ENCODE results near the gene YBX2.

YBX2 gene

DNA sequence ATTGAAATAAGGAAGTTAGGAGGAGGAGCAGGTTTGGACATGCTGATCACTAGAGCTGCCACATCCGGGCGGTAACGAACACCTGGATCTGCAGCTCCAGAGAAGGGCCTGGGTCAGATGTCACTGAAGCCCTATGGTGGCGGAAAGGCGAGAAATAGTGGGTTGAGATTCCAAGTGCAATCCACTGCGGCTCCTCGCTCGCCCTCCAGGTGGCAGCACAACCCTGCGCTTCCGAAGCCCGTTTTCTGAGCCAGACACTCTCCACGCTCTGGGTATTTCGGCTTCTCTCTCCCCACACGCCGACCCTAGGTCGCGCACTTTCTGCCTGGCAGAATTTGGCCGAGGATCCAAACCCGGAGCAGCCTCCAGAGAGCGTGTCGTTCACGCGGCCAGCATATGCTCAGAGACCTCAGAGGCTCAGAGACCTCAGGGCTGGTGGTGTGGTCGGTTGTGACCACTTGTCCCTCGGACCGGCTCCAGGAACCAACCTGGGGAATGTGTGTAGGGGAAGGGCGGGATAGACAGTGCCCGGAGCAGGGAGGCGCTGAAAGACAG is 13.8 kb downstream of the YBX2 start (continued):
- no peak for TF ChIP-seq ZNF280C (tag by site-specific recombination; IDR thresholded peaks at IDR 0.05)
- TF ChIP-seq, protein P1, sequence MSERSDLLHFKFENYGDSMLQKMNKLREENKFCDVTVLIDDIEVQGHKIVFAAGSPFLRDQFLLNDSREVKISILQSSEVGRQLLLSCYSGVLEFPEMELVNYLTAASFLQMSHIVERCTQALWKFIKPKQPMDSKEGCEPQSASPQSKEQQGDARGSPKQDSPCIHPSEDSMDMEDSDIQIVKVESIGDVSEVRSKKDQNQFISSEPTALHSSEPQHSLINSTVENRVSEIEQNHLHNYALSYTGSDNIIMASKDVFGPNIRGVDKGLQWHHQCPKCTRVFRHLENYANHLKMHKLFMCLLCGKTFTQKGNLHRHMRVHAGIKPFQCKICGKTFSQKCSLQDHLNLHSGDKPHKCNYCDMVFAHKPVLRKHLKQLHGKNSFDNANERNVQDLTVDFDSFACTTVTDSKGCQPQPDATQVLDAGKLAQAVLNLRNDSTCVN (tag by site-specific recombination; optimal IDR thresholded peaks at IDR 0.05): peak; percentile 46
- TF ChIP-seq OSR2 (tag by site-specific recombination; IDR thresholded peaks at IDR 0.05): no peak
- no peak for TF ChIP-seq ZNF544 (tag by site-specific recombination; IDR thresholded peaks at IDR 0.05)
- TF ChIP-seq ZNF140 (tag by site-specific recombination; IDR thresholded peaks at IDR 0.05): no peak
- TF ChIP-seq KLF9 (tag by site-specific recombination; IDR thresholded peaks at IDR 0.05; ENCODE audit: low read depth): no peak
- no peak for TF ChIP-seq ZNF488 (tag by site-specific recombination; IDR thresholded peaks at IDR 0.05)
- TF ChIP-seq ZNF223 (tag by site-specific recombination; IDR thresholded peaks at IDR 0.05): no peak
- no peak for TF ChIP-seq FEZF1 (tag by site-specific recombination; IDR thresholded peaks at IDR 0.05)
- no peak for TF ChIP-seq ZNF133 (tag by site-specific recombination; IDR thresholded peaks at IDR 0.05)
- no peak for TF ChIP-seq ZNF280D (tag by site-specific recombination; IDR thresholded peaks at IDR 0.05)
- TF ChIP-seq ZNF324 (tag by site-specific recombination; IDR thresholded peaks at IDR 0.05): no peak
- no peak for TF ChIP-seq GLIS1 (tag by site-specific recombination; IDR thresholded peaks at IDR 0.05)
- TF ChIP-seq ZFP3 (tag by site-specific recombination; IDR thresholded peaks at IDR 0.05; ENCODE audit: low read depth): no peak
- TF ChIP-seq, protein P2, sequence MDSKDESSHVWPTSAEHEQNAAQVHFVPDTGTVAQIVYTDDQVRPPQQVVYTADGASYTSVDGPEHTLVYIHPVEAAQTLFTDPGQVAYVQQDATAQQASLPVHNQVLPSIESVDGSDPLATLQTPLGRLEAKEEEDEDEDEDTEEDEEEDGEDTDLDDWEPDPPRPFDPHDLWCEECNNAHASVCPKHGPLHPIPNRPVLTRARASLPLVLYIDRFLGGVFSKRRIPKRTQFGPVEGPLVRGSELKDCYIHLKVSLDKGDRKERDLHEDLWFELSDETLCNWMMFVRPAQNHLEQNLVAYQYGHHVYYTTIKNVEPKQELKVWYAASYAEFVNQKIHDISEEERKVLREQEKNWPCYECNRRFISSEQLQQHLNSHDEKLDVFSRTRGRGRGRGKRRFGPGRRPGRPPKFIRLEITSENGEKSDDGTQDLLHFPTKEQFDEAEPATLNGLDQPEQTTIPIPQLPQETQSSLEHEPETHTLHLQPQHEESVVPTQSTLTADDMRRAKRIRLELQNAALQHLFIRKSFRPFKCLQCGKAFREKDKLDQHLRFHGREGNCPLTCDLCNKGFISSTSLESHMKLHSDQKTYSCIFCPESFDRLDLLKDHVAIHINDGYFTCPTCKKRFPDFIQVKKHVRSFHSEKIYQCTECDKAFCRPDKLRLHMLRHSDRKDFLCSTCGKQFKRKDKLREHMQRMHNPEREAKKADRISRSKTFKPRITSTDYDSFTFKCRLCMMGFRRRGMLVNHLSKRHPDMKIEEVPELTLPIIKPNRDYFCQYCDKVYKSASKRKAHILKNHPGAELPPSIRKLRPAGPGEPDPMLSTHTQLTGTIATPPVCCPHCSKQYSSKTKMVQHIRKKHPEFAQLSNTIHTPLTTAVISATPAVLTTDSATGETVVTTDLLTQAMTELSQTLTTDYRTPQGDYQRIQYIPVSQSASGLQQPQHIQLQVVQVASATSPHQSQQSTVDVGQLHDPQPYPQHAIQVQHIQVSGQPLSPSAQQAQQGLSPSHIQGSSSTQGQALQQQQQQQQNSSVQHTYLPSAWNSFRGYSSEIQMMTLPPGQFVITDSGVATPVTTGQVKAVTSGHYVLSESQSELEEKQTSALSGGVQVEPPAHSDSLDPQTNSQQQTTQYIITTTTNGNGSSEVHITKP (tag by site-specific recombination; IDR thresholded peaks at IDR 0.05): peak; percentile 86
- TF ChIP-seq ZFP41 (tag by site-specific recombination; IDR thresholded peaks at IDR 0.05; ENCODE audit: borderline replicate concordance): no peak
- TF ChIP-seq, protein P3, sequence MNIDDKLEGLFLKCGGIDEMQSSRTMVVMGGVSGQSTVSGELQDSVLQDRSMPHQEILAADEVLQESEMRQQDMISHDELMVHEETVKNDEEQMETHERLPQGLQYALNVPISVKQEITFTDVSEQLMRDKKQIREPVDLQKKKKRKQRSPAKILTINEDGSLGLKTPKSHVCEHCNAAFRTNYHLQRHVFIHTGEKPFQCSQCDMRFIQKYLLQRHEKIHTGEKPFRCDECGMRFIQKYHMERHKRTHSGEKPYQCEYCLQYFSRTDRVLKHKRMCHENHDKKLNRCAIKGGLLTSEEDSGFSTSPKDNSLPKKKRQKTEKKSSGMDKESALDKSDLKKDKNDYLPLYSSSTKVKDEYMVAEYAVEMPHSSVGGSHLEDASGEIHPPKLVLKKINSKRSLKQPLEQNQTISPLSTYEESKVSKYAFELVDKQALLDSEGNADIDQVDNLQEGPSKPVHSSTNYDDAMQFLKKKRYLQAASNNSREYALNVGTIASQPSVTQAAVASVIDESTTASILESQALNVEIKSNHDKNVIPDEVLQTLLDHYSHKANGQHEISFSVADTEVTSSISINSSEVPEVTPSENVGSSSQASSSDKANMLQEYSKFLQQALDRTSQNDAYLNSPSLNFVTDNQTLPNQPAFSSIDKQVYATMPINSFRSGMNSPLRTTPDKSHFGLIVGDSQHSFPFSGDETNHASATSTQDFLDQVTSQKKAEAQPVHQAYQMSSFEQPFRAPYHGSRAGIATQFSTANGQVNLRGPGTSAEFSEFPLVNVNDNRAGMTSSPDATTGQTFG (tag by site-specific recombination; IDR thresholded peaks at IDR 0.05; ENCODE audit: borderline replicate concordance): no peak
- TF ChIP-seq, protein P4, sequence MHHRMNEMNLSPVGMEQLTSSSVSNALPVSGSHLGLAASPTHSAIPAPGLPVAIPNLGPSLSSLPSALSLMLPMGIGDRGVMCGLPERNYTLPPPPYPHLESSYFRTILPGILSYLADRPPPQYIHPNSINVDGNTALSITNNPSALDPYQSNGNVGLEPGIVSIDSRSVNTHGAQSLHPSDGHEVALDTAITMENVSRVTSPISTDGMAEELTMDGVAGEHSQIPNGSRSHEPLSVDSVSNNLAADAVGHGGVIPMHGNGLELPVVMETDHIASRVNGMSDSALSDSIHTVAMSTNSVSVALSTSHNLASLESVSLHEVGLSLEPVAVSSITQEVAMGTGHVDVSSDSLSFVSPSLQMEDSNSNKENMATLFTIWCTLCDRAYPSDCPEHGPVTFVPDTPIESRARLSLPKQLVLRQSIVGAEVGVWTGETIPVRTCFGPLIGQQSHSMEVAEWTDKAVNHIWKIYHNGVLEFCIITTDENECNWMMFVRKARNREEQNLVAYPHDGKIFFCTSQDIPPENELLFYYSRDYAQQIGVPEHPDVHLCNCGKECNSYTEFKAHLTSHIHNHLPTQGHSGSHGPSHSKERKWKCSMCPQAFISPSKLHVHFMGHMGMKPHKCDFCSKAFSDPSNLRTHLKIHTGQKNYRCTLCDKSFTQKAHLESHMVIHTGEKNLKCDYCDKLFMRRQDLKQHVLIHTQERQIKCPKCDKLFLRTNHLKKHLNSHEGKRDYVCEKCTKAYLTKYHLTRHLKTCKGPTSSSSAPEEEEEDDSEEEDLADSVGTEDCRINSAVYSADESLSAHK (tag by site-specific recombination; IDR thresholded peaks at IDR 0.05): no peak
- TF ChIP-seq RBAK (tag by site-specific recombination; IDR thresholded peaks at IDR 0.05): no peak
- no peak for TF ChIP-seq ZNF354C (tag by site-specific recombination; IDR thresholded peaks at IDR 0.05; ENCODE audit: borderline replicate concordance, low read depth)
- TF ChIP-seq ZNF548 (tag by site-specific recombination; IDR thresholded peaks at IDR 0.05): peak; percentile 56; the same call in 1 of the 2 replicates
- TF ChIP-seq KLF1 (tag by site-specific recombination; IDR thresholded peaks at IDR 0.05): no peak; the same call in 1 of the 2 replicates
- TF ChIP-seq KLF16 (tag by site-specific recombination; IDR thresholded peaks at IDR 0.05): no peak
- no peak for TF ChIP-seq ZNF621 (tag by site-specific recombination; IDR thresholded peaks at IDR 0.05)

Measured in HEK293 (cell line).